Pancreas (tissue), 10 donors: Measurements from ENCODE around the gene ABCC9. TPM values are rescaled to one million over a fixed set of nuclear protein-coding genes. Genes with fewer than 3 reads are reported as not detected.

Source experiments
- ATAC-seq, 4 donors: fragments of 200-7000 bp; cut with Tn5 transposase; one replicate each; pipeline versions ENCODE4 v1.8.0 to v1.9.1; 2020; ENCODE audit warnings: mild to moderate bottlenecking in 4 of 4, moderate library complexity in 4 of 4
- DNase-seq, 6 donors: peaks; one replicate each; pipeline ENCODE4 v3.0.0-alpha.2; 2020
- FAIRE-seq: peaks from 2 replicates; lab custom pipeline; 2012; peaks lifted over from hg19 to GRCh38; lab: Jason Lieb, UNC
- H3K27ac ChIP-seq, 4 donors: fragments of 200-600 bp; sonication (generic); 1 replicate in 3 of 4; 2 replicates in 1 of 4; pipeline versions ENCODE4 v1.5.0 to v1.8.0; 2020
- H3K27me3 ChIP-seq, 4 donors: fragments of 200-600 bp; one replicate each; pipeline ENCODE4 v1.8.0; 2021
- H3K36me3 ChIP-seq, 3 donors: fragments of 200-600 bp; sonication (generic) in 1 of 3; one replicate each; pipeline versions ENCODE4 v1.5.0 to v1.8.0; 2020 to 2021
- H3K4me1 ChIP-seq, 3 donors: fragments of 200-600 bp; one replicate each; pipeline ENCODE4 v1.8.0; 2021
- H3K4me3 ChIP-seq, 4 donors: fragments of 200-600 bp; sonication (generic) in 2 of 4; one replicate each; pipeline versions ENCODE4 v1.5.0 to v1.8.0; 2020 to 2021
- H3K9me3 ChIP-seq, 4 donors: fragments of 200-600 bp; one replicate each; pipeline ENCODE4 v1.8.0; 2021
- CTCF ChIP-seq, 4 donors: fragments of 200-600 bp; sonication (generic) in 3 of 4; IDR thresholded peaks; one replicate each; pipeline versions ENCODE4 v1.5.0 to v1.8.0; 2021; ENCODE audit warnings: antibody characterized with exemption in 4 of 4
- WGBS, 2 donors: extraction: QIAGEN DNeasy Blood & Tissue Kit; methylation state at CpG; one replicate each; pipeline ENCODE4 v1.1.7; 2013; 5-methylcytosine and 5-hydroxymethylcytosine counted together
- intact Hi-C, 3 donors: fragments of 100-400 bp; cut with DNase I; formaldehyde crosslinking; loops; one replicate each; pipeline versions ENCODE4 v1.11.1 to v1.14.2; 2022
- polyA plus RNA-seq, 2 donors: library from polyadenylated mRNA; stranded (reverse); fragments of 200-250 nt; gene quantifications; one replicate each; pipeline ENCODE4 v1.2.3, GENCODE V29; 2013
- total RNA-seq, 6 donors: library from RNA; stranded (reverse); fragmentation: NEBNext Ultra II Directional in 4 of 6; extraction: Animal tissue kit (Norgen Biotek cat#: 25700) in 4 of 6; gene quantifications; one replicate each; pipeline versions ENCODE4 v1.2.1 to v1.2.4, GENCODE V29; 2021 to 2023
- donor health status: healthy with polysubstance abuse.
- donor health status: DM: no; HTN: no; CAD: no; lungs with moderate emphysema.
- donor health status: DM: no; HTN: no; CAD: no.
- donor health status: control.
- donor health status: control.
- donor health status: Bipolar disorder and iron deficiency.
- donor health status: DM: yes; HTN: yes; CAD: no.
- donor health status: DM: no; HTN: no; CAD: no.
- donor health status: DM: no; HTN: no; CAD: no.
- donor health status: DM: yes; HTN: yes; CAD: no.

ABCC9 gene
- total and polyA plus RNA-seq, 8 donors, result 1.4 to 19.3 (median 5.5) TPM

GRCh38 chr12:21950649-21951048 lies 9.4 kb upstream of the ABCC9 start:
- intact Hi-C loops, result no loop called here
- H3K4me3 ChIP-seq, result no peak overlapping the region
- 68 to 71% methylated on average over 1 of the region's 1 CpG for WGBS, 2 donors

GRCh38 chr12:21949036-21949435 lies 7.8 kb upstream of the ABCC9 start:
- intact Hi-C loops, result no loop called here
- no peaks in the 10 kb centered on the region for H3K36me3 ChIP-seq
- H3K9me3 ChIP-seq, result no peaks in the 10 kb centered on the region
- DNase-seq, result no peak
- H3K4me1 ChIP-seq, result no peaks in the 10 kb centered on the region
- no peak overlapping the region for H3K27ac ChIP-seq
- no peak for FAIRE-seq
- no peak for ATAC-seq
- 68 to 75% methylated on average over 1 of the region's 1 CpG for WGBS, 2 donors
- no peaks in the 10 kb centered on the region for H3K27me3 ChIP-seq
- TF ChIP-seq CTCF (IDR thresholded peaks at IDR 0.05), result no peak
- H3K4me3 ChIP-seq, result no peak overlapping the region

More at GRCh38 chr12:21950649-21951048, 9.4 kb upstream of the ABCC9 start:
- no peak for TF ChIP-seq CTCF (IDR thresholded peaks at IDR 0.05)
- Histone ChIP-seq H3K27me3 (no peaks in the 10 kb centered on the region), H3K36me3 (no peaks in the 10 kb centered on the region), H3K4me1 (no peaks in the 10 kb centered on the region), H3K9me3 (no peaks in the 10 kb centered on the region), H3K27ac (no peak overlapping the region)
- no peak for FAIRE-seq
- no peak for DNase-seq
- no peak for ATAC-seq

- intact Hi-C loops, result no loop called here
- DNase-seq, result no peak
- ATAC-seq, result no peak
- Histone ChIP-seq H3K27ac (no peak overlapping the region), H3K36me3 (no peaks in the 10 kb centered on the region), H3K4me3 (no peak overlapping the region), H3K9me3 (no peaks in the 10 kb centered on the region), H3K27me3 (no peaks in the 10 kb centered on the region), H3K4me1 (no peaks in the 10 kb centered on the region)
- no peak for TF ChIP-seq CTCF (IDR thresholded peaks at IDR 0.05)
- no peak for FAIRE-seq
Observed at GRCh38 chr12:21946983-21947382, 5.8 kb upstream of the ABCC9 start.

- ATAC-seq (no peak), FAIRE-seq (no peak), DNase-seq (no peak)
- Histone ChIP-seq H3K4me1 (peaks cover 0 to 5% (median 0%) of the 10 kb centered on the region in 3 donors), H3K9me3 (no peaks in the 10 kb centered on the region), H3K27me3 (no peaks in the 10 kb centered on the region), H3K4me3 (no peak overlapping the region), H3K27ac (no peak overlapping the region), H3K36me3 (no peaks in the 10 kb centered on the region)
- no peak for TF ChIP-seq CTCF (IDR thresholded peaks at IDR 0.05)
- 72 to 82% methylated on average over 4 of the region's 4 CpGs for WGBS, 2 donors
- intact Hi-C loops, result no loop called here
Observed at GRCh38 chr12:21945002-21945401, 3.8 kb upstream of the ABCC9 start.

- Histone ChIP-seq H3K4me3 (peak overlapping the region in 3 of 4 donors; percentile 5 to 48 (median 40)), H3K27me3 (no peaks in the 10 kb centered on the region), H3K27ac (peak overlapping the region in 2 of 4 donors; percentile 78 to 87), H3K9me3 (no peaks in the 10 kb centered on the region), H3K36me3 (no peaks in the 10 kb centered on the region), H3K4me1 (peaks cover 0 to 5% (median 3%) of the 10 kb centered on the region in 3 donors)
- intact Hi-C loops, result no loop called here
- FAIRE-seq, result no peak
- DNase-seq, result no peak
- ATAC-seq, result peak; percentile 7 to 26 (median 17)
- no peak for TF ChIP-seq CTCF (IDR thresholded peaks at IDR 0.05)
- 19 to 37% methylated on average over 11 of the region's 11 CpGs for WGBS, 2 donors
Observed at GRCh38 chr12:21942377-21942703, 1.1 kb upstream of the ABCC9 start.
